Measurements from ENCODE around the gene LRCH1. TPM values are rescaled to one million over a fixed set of nuclear protein-coding genes. Genes with fewer than 3 reads are reported as not detected.

Gene LRCH1
- total RNA-seq, 4 donors from 2014 or later, result 42.7 to 66.0 (median 53.1) TPM

GRCh38 chr13:46639033-46639981 lies 86.3 kb downstream of the LRCH1 start:
- Histone ChIP-seq H3K27ac (replicated peaks in 1 of 4) (peak overlapping the region; percentile 54 to 77 (median 64)), H3K36me3 (no peaks in the 10 kb centered on the region), H3K4me1 (peaks cover 52 to 87% (median 82%) of the 10 kb centered on the region in 4 donors), H3K4me3 (no peak overlapping the region), H3K9me3 (no peaks in the 10 kb centered on the region), H3K27me3 (no peaks in the 10 kb centered on the region)
- intact Hi-C loops (cut with DNase I), result no loop called here
- no peak for DNase-seq (ENCODE audit: extremely low spot score)
- TF ChIP-seq EP300 (IDR thresholded peaks at IDR 0.05) (no peak), CTCF (IDR thresholded peaks at IDR 0.05) (no peak), POLR2A (IDR thresholded peaks at IDR 0.05; ENCODE audit: low read depth) (no peak), POLR2AphosphoS5 (IDR thresholded peaks at IDR 0.05) (no peak)
- WGBS, result 53% methylated on average over 4 of the region's 5 CpGs

GRCh38 chr13:46640843-46641242 lies 87.9 kb downstream of the LRCH1 start:
- intact Hi-C loops (cut with DNase I), result no loop called here
- WGBS, result 90% methylated on average over 4 of the region's 4 CpGs
- H3K9me3 ChIP-seq, result no peaks in the 10 kb centered on the region
- H3K27me3 ChIP-seq, result no peaks in the 10 kb centered on the region
- H3K4me1 ChIP-seq, result peaks cover 60 to 96% (median 91%) of the 10 kb centered on the region in 4 donors
- DNase-seq (ENCODE audit: extremely low spot score), result no peak
- H3K4me3 ChIP-seq, result no peak overlapping the region
- TF ChIP-seq POLR2AphosphoS5 (IDR thresholded peaks at IDR 0.05), result no peak
- TF ChIP-seq POLR2A (IDR thresholded peaks at IDR 0.05; ENCODE audit: low read depth), result no peak
- TF ChIP-seq CTCF (IDR thresholded peaks at IDR 0.05), result no peak
- TF ChIP-seq EP300 (IDR thresholded peaks at IDR 0.05), result no peak
- peak overlapping the region; percentile 63 to 77 (median 66) for H3K27ac ChIP-seq (replicated peaks in 1 of 4)
- no peaks in the 10 kb centered on the region for H3K36me3 ChIP-seq

DNA sequence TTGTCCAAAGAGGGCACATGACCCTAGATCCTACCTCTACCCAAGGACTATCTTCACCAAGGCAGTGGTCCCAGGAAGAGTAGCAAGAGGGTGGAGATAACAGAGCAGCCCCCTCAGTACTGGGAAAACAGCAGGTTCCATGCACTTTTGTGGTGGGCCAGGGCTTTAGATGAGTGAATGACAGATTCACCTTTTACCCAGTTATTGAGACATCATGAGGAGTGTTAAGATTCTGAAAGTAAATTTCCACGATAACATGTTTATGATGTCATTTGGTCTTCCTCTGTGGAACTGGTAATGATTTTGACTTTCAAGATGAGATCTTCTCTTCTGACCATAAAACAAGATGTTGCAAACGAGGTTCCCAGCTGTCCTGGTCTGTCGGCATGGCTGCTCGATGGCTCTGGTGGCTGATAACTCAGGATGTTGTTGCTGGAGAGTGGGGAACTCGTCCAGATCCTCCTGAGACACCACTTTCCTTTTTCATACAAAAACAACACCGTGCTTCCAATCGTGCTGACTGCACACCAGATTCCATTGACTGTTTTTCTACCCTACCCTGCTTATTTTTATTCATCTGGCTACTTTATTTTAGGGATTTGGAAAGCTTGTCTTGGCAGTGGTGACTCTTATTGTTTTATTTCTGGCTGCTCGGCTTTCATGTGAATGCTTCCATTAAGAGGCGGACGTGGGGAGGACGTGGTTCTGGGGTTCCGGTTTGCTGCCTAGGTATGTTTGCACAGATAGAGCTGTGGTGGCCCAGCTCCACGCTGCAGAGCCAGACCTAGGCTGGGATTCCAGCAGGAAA lies 88.5 kb downstream of the LRCH1 start:
- H3K9me3 ChIP-seq, result no peaks in the 10 kb centered on the region
- intact Hi-C loops (cut with DNase I), result no loop called here
- no peak for TF ChIP-seq CTCF (IDR thresholded peaks at IDR 0.05)
- no peak for TF ChIP-seq POLR2AphosphoS5 (IDR thresholded peaks at IDR 0.05)
- no peak for TF ChIP-seq EP300 (IDR thresholded peaks at IDR 0.05)
- TF ChIP-seq POLR2A (IDR thresholded peaks at IDR 0.05; ENCODE audit: low read depth), result no peak
- peak overlapping the region; percentile 63 to 77 (median 66) for H3K27ac ChIP-seq (replicated peaks in 1 of 4)
- H3K27me3 ChIP-seq, result no peaks in the 10 kb centered on the region
- peaks cover 60 to 97% (median 93%) of the 10 kb centered on the region in 4 donors for H3K4me1 ChIP-seq
- DNase-seq (ENCODE audit: extremely low spot score), result no peak
- H3K4me3 ChIP-seq, result peak overlapping the region; percentile 3 to 33 (median 19)
- WGBS, result 45% methylated on average over 13 of the region's 13 CpGs
- no peaks in the 10 kb centered on the region for H3K36me3 ChIP-seq

- Histone ChIP-seq H3K36me3 (no peaks in the 10 kb centered on the region), H3K9me3 (no peaks in the 10 kb centered on the region), H3K27me3 (no peaks in the 10 kb centered on the region), H3K4me3 (peak overlapping the region in 1 of 4 donors; percentile 3), H3K4me1 (peaks cover 60 to 96% (median 90%) of the 10 kb centered on the region in 4 donors), H3K27ac (replicated peaks in 1 of 4) (peak overlapping the region; percentile 63 to 77 (median 66))
- TF ChIP-seq POLR2AphosphoS5 (IDR thresholded peaks at IDR 0.05), result no peak
- TF ChIP-seq CTCF (IDR thresholded peaks at IDR 0.05), result no peak
- TF ChIP-seq EP300 (IDR thresholded peaks at IDR 0.05), result no peak
- no peak for TF ChIP-seq POLR2A (IDR thresholded peaks at IDR 0.05; ENCODE audit: low read depth)
- intact Hi-C loops (cut with DNase I), result no loop called here
- DNase-seq (ENCODE audit: extremely low spot score), result no peak
- 97% methylated on average over 4 of the region's 4 CpGs for WGBS
Observed at GRCh38 chr13:46642254-46642653, 89.3 kb downstream of the LRCH1 start.

Measured in esophagus muscularis mucosa (tissue), 4 donors.